ENCODE measurements around the gene USP49. TPM values are rescaled to one million over a fixed set of nuclear protein-coding genes. Genes with fewer than 3 reads are reported as not detected.
"Not testable (repeated sequence)": the region's sequence is repeated elsewhere in the genome, so short reads cannot be mapped to it uniquely, and the experiment has no call there.

The USP49 gene
- total and polyA plus RNA-seq, 10 of the 15 experiments (the other 5 are each of a cell fraction or from before 2014, with no cell fraction given) = 1.0 to 7.7 (median 4.3) TPM

DNA sequence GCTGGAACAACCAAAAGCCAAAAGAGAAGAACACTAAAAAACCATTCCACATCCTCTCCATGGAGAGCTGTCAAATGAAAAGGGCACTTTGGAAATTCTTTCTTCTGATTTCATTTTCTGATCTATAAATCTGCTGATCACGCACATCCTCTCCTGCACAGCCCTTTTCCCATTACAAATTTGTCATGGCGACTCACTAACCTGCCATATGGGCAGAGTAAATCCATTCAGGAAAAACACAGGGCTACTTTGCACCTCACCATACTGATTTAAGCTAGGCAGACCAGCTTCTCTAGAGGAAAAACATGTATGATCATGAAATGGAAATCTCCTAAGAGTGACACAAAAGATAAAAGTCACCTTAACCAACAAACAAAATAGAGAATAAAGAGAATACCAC, 81.7 kb downstream of the USP49 start:
- no peak overlapping the region for H3K27ac ChIP-seq (ENCODE audit: control insufficient read depth, insufficient read depth)
- no peaks in the 10 kb centered on the region for H3K4me1 ChIP-seq (ENCODE audit: control insufficient read depth, insufficient read depth, low read length)
- 90% methylated on average over 2 of the region's 2 CpGs for WGBS (ENCODE audit: insufficient coverage, insufficient replicate concordance, low lambda C conversion rate, missing lambda C conversion rate)
- TF ChIP-seq HCFC1 (IDR thresholded peaks at IDR 0.05; ENCODE audit: low read length) (no peak), ETV6 (conservative IDR thresholded peaks at IDR 0.05 in 1 of 2, IDR thresholded peaks at IDR 0.05 in 1 of 2; ENCODE audit: borderline replicate concordance in 1 of 2, low read depth in 1 of 2) (no peak), BRCA1 (IDR thresholded peaks at IDR 0.05; ENCODE audit: low read depth, low read length) (no peak), CEBPB (IDR thresholded peaks at IDR 0.05; ENCODE audit: borderline replicate concordance in 1 of 2, low read depth in 2 of 2, low read length in 2 of 2) (no peak), RELA (IDR thresholded peaks at IDR 0.05; ENCODE audit: borderline replicate concordance, partially characterized antibody) (no peak), NBN (IDR thresholded peaks at IDR 0.05) (no peak), IKZF2 (IDR thresholded peaks at IDR 0.05) (no peak), KAT2A (conservative IDR thresholded peaks at IDR 0.05; ENCODE audit: control insufficient read depth, low read depth, low read length) (no peak), SIX5 (IDR thresholded peaks at IDR 0.05; ENCODE audit: low read depth, low read length, severe bottlenecking) (no peak), NFYA (IDR thresholded peaks at IDR 0.05; ENCODE audit: borderline replicate concordance, low read depth, low read length) (no peak), TARDBP (IDR thresholded peaks at IDR 0.05; ENCODE audit: borderline replicate concordance) (no peak), NFYB (IDR thresholded peaks at IDR 0.05; ENCODE audit: insufficient read depth, low read depth, low read length) (no peak)
- TF ChIP-seq, protein P1, sequence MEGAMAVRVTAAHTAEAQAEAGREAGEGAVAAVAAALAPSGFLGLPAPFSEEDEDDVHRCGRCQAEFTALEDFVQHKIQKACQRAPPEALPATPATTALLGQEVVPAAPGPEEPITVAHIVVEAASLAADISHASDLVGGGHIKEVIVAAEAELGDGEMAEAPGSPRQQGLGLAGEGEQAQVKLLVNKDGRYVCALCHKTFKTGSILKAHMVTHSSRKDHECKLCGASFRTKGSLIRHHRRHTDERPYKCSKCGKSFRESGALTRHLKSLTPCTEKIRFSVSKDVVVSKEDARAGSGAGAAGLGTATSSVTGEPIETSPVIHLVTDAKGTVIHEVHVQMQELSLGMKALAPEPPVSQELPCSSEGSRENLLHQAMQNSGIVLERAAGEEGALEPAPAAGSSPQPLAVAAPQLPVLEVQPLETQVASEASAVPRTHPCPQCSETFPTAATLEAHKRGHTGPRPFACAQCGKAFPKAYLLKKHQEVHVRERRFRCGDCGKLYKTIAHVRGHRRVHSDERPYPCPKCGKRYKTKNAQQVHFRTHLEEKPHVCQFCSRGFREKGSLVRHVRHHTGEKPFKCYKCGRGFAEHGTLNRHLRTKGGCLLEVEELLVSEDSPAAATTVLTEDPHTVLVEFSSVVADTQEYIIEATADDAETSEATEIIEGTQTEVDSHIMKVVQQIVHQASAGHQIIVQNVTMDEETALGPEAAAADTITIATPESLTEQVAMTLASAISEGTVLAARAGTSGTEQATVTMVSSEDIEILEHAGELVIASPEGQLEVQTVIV (IDR thresholded peaks at IDR 0.05; ENCODE audit: borderline replicate concordance, partially characterized antibody) = no peak
- TF ChIP-seq, protein P2, sequence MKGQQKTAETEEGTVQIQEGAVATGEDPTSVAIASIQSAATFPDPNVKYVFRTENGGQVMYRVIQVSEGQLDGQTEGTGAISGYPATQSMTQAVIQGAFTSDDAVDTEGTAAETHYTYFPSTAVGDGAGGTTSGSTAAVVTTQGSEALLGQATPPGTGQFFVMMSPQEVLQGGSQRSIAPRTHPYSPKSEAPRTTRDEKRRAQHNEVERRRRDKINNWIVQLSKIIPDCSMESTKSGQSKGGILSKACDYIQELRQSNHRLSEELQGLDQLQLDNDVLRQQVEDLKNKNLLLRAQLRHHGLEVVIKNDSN (IDR thresholded peaks at IDR 0.05; ENCODE audit: borderline replicate concordance, extremely low read length, insufficient read depth, low read depth, low read length) = no peak
- TF ChIP-seq, protein P3, sequence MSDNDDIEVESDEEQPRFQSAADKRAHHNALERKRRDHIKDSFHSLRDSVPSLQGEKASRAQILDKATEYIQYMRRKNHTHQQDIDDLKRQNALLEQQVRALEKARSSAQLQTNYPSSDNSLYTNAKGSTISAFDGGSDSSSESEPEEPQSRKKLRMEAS (IDR thresholded peaks at IDR 0.05; ENCODE audit: low read depth, low read length) = no peak
- H2AFZ ChIP-seq (ENCODE audit: control insufficient read depth, low read depth, low read length) = no peak overlapping the region
- no TSS peak for BruUV-seq (replicated peaks)
- no peaks in the 10 kb centered on the region for H3K27me3 ChIP-seq (replicated peaks in 1 of 2; ENCODE audit: control insufficient read depth in 2 of 2, insufficient read depth in 2 of 2, low read length in 1 of 2)
- DNase-seq (ENCODE audit: low read depth, low spot score) (no peak), FAIRE-seq (no peak), ATAC-seq (no peak)
- H3K4me2 ChIP-seq (ENCODE audit: control insufficient read depth, insufficient read depth) = no peak overlapping the region
- POLR2A ChIA-PET = interaction anchor here (0.6 to 0.9 kb wide), 2 partner anchors 10 to 171 kb away, joined by 3 read pairs; no protein-coding TSS in a partner anchor
- in situ Hi-C loops (cut with MboI) (no loop called here), intact Hi-C loops (cut with micrococcal nuclease; ENCODE audit: unreplicated experiment) (no loop called here)
- CTCF ChIA-PET = interaction anchor here (0.7 to 2.6 kb wide), 4 partner anchors 26 to 291 kb away, joined by 3 to 9 read pairs (median 4); partner anchors contain the start of gene TOMM6
- H3K36me3 ChIP-seq (ENCODE audit: control insufficient read depth in 2 of 2, insufficient read depth in 2 of 2, low read length in 1 of 2) = no peaks in the 10 kb centered on the region
- no peaks in the 10 kb centered on the region for H4K20me1 ChIP-seq (ENCODE audit: control insufficient read depth, insufficient read depth)
- H3K4me3 ChIP-seq = no peak overlapping the region
- H3K9ac ChIP-seq (ENCODE audit: control insufficient read depth, insufficient read depth, low read length) = no peak overlapping the region
- H3K9me3 ChIP-seq (replicated peaks; ENCODE audit: control insufficient read depth, insufficient read depth, low read length) = no peaks in the 10 kb centered on the region
- SMC1A ChIA-PET (ENCODE audit: uncharacterized antibody, unreplicated experiment) = interaction anchor here (0.9 to 1.4 kb wide), 3 partner anchors 18 to 80 kb away, joined by 3 to 4 read pairs (median 3); no protein-coding TSS in a partner anchor
- RAD21 ChIA-PET (ENCODE audit: unreplicated experiment) = no interaction called here
- no peaks in the 10 kb centered on the region for H3K79me2 ChIP-seq (ENCODE audit: control insufficient read depth, insufficient read depth, low read length)

DNA sequence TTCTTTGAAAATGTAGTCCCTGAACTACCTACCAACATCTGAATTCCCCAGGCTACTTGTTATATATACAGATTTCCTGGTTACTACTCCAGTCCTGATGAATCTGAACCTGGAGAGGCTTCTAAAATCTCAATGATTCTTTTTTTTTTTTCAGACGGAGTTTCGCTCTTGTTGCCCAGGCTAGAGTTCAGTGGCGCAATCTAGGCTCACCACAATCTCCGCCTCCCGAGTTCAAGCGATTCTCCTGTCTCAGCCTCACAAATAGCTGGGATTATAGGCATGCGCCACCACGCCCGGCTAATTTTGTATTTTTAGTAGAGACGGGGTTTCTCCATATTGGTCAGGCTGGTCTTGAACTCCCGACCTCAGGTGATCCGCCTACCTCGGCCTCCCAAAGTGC, 83.2 kb downstream of the USP49 start:
- H3K4me1 ChIP-seq (ENCODE audit: control insufficient read depth, insufficient read depth, low read length); H4K20me1 ChIP-seq (ENCODE audit: control insufficient read depth, insufficient read depth); ATAC-seq; H3K27ac ChIP-seq (ENCODE audit: control insufficient read depth, insufficient read depth); DNase-seq (ENCODE audit: low read depth, low spot score); intact Hi-C loops (cut with micrococcal nuclease; ENCODE audit: unreplicated experiment); H3K79me2 ChIP-seq (ENCODE audit: control insufficient read depth, insufficient read depth, low read length); H3K4me3 ChIP-seq; BruUV-seq (replicated peaks); H3K9me3 ChIP-seq (replicated peaks; ENCODE audit: control insufficient read depth, insufficient read depth, low read length); H3K4me2 ChIP-seq (ENCODE audit: control insufficient read depth, insufficient read depth); POLR2A ChIA-PET; SMC1A ChIA-PET (ENCODE audit: uncharacterized antibody, unreplicated experiment); RAD21 ChIA-PET (ENCODE audit: unreplicated experiment); in situ Hi-C loops (cut with MboI); H3K36me3 ChIP-seq (ENCODE audit: control insufficient read depth in 2 of 2, insufficient read depth in 2 of 2, low read length in 1 of 2); FAIRE-seq; H3K9ac ChIP-seq (ENCODE audit: control insufficient read depth, insufficient read depth, low read length); H2AFZ ChIP-seq (ENCODE audit: control insufficient read depth, low read depth, low read length); H3K27me3 ChIP-seq (replicated peaks in 1 of 2; ENCODE audit: control insufficient read depth in 2 of 2, insufficient read depth in 2 of 2, low read length in 1 of 2); CTCF ChIA-PET: not testable (repeated sequence)
- over 99% methylated on average over 13 of the region's 13 CpGs for WGBS (ENCODE audit: insufficient coverage, insufficient replicate concordance, low lambda C conversion rate, missing lambda C conversion rate)

Measured in GM12878 (cell line).